LNCaP clone FGC (cell line): ENCODE measurements around the gene SLC10A3.

Source experiments
- DNase-seq: peaks from one replicate; pipeline ENCODE4 v3.0.0-alpha.2; 2011; ENCODE audit warnings: low read depth
- H3K4me3 ChIP-seq: 2 replicates; pipeline ENCODE4 v1.5.1; 2011; ENCODE audit warnings: mild to moderate bottlenecking, low read depth, low read length, control low read depth
- TF ChIP-seq, protein P1 (sequence below): IDR thresholded peaks from 2 replicates; pipeline ENCODE4 v1.5.1; 2012; ENCODE audit warnings: mild to moderate bottlenecking; ENCODE audit not compliant: control insufficient read depth, insufficient read depth; ENCODE audit errors: extremely low read depth

The SLC10A3 gene

GRCh38 chrX:154530286-154530685 is 39.9 kb upstream of the SLC10A3 start:
- no peak overlapping the region for H3K4me3 ChIP-seq
- TF ChIP-seq, protein P1, sequence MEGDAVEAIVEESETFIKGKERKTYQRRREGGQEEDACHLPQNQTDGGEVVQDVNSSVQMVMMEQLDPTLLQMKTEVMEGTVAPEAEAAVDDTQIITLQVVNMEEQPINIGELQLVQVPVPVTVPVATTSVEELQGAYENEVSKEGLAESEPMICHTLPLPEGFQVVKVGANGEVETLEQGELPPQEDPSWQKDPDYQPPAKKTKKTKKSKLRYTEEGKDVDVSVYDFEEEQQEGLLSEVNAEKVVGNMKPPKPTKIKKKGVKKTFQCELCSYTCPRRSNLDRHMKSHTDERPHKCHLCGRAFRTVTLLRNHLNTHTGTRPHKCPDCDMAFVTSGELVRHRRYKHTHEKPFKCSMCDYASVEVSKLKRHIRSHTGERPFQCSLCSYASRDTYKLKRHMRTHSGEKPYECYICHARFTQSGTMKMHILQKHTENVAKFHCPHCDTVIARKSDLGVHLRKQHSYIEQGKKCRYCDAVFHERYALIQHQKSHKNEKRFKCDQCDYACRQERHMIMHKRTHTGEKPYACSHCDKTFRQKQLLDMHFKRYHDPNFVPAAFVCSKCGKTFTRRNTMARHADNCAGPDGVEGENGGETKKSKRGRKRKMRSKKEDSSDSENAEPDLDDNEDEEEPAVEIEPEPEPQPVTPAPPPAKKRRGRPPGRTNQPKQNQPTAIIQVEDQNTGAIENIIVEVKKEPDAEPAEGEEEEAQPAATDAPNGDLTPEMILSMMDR: no peak
- no peak for DNase-seq

GRCh38 chrX:154529206-154529612 is 38.8 kb upstream of the SLC10A3 start:
- no peak overlapping the region for H3K4me3 ChIP-seq
- TF ChIP-seq, protein P1: no peak
- DNase-seq: no peak

GRCh38 chrX:154526901-154527675 is 36.7 kb upstream of the SLC10A3 start:
- no peak for DNase-seq
- TF ChIP-seq, protein P1: peak; percentile 59
- H3K4me3 ChIP-seq: peak overlapping the region; percentile 1; the same call in 1 of the 2 replicates

DNA sequence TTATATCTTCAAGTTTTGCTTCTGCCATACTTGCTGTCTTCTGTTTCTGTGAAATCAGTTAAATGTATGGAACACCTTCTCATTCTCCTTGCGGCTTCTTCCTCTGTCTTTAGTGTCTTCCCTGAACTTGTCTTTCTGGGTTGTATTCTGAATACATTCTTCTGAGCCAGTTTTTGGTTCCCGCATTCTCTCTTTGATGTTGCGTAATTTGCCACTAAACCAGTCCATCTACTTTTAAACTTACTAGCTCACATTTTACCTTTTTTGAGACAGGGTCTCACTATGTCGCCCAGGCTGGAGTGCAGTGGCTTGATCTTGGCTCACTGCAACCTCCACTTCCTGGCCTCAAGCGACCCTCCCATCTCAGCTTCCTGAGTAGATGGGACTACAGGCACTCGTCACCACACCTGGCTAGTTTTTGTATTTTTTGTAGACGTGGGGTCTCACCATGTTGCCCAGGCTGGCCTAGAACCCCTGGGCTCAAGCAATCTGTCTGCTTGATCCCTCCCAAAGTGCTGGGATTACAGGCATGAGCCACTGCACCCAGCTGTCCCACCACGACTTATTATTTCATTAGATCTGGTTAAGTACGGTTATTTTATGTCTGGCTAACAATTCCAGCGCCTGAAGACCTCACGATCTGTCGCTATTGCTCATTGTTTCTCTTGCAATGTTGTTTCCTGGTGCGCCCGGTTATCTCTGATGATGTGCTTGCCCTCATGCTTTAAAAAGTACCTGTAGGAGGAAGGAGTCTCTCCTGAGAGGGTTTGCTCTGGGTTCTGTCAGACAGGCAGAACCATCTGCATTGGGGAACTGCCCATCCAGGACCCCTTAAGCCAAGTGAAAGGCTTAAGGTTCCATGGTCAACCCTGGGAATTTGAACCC is 35.4 kb upstream of the SLC10A3 start:
- no peak for DNase-seq
- TF ChIP-seq, protein P1: no peak
- H3K4me3 ChIP-seq: no peak overlapping the region

DNA sequence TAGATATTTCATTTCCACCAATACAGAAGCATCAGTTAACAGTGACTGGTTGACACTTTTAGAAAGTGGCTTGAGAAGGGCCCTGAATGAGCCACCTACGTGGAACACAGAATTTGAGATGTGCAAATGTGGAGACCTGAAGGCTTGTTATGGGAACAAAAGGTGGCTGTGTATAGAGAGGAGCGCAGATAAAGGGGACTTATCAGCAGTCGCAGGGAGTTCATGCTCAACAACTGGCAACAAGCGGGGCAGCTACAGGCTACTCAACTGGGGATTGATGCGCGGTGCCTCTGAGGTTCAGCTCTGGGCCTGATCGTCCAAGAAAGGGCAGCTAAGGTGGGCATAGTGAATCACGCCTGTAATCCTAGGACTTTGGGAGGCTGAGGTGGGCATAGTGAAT is 29.0 kb upstream of the SLC10A3 start:
- TF ChIP-seq, protein P1: no peak
- no peak overlapping the region for H3K4me3 ChIP-seq
- DNase-seq: no peak

GRCh38 chrX:154517101-154517781 is 26.8 kb upstream of the SLC10A3 start:
- H3K4me3 ChIP-seq: no peak overlapping the region; the same call in 1 of the 2 replicates
- TF ChIP-seq, protein P1: no peak
- no peak for DNase-seq
